Raji (cell line): ENCODE results near the gene GHDC.

Experiments
- POLR2A ChIP-seq: IDR thresholded peaks from 2 replicates; pipeline ENCODE4 v1.6.1; 2011; ENCODE audit warnings: low read depth, low read length, control low read depth; ENCODE audit not compliant: insufficient read depth

The GHDC gene

DNA sequence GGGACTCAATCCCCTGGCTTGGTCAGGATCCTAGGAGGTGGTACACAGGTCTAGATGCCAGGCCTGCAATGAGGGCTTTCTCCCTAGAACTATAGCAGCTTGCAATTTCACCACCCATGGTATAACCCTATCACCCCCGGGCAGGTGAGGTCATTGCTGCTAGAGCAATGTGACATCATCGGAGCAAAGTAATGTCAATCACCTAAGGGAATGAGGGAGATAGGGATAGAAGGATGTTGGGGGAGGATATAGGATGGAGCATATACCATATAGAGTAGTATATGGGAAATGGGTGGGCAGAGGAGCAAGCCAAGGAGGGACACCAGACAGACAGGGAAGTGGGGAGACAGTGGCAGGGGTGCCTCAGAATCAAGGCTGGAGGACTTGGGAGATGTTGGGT lies 16.6 kb downstream of the GHDC start:
- TF ChIP-seq POLR2A: no peak

DNA sequence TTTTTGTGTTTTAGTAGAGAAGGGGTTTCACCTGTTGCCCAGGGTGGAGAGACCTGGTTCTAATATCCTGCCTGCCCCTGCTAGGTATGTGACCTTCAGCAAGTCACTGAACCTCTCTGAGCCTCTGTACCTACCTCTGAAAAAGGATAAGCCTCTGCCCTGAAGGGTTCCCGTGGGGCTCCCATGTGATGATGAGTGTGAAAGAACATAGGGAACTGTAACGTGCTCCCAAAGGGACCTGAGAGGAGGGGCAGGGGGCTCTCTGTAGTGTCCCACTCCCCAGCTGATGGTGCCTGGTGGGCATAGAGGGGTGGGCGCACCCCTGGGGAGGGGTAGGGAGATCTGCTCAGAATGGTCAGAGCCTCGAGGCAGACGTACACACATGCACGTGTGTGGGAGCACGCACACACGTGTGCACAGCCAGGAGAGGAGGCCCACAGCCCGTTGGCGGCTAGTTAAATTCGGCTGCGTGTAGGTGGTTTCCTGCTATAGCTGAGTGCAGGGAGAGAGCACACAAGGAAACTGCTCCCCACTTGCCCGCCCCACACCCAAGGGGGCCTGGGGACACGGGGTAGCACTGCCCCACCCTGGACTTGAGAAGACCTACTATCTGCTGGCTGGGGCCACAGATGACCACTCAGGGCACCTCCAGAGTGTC lies 20.0 kb downstream of the GHDC start:
- no peak for TF ChIP-seq POLR2A

- TF ChIP-seq POLR2A: no peak
Observed at GRCh38 chr17:42171831-42172230, 22.5 kb downstream of the GHDC start.

DNA sequence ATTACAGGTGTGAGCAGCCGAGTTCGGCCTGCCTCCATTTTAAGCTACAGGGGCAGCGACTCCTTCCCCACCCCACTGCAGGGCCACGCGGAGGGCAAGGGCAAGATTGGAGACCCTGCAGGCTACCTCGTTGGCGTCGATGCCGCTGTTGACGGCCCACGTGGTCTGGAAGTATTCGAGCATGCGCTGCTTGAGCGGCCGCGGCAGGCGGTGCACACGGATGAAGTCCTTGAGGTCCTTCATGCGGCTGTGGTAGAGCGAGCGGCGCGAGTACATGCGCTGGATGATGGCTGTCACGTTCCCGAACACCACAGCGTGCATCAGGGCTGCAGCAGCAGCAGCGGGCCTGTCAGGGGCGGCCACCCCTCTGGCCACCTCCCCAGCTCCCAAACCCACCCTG lies 24.9 kb downstream of the GHDC start:
- no peak for TF ChIP-seq POLR2A

GRCh38 chr17:42167807-42168206 lies 26.5 kb downstream of the GHDC start:
- TF ChIP-seq POLR2A: no peak

DNA sequence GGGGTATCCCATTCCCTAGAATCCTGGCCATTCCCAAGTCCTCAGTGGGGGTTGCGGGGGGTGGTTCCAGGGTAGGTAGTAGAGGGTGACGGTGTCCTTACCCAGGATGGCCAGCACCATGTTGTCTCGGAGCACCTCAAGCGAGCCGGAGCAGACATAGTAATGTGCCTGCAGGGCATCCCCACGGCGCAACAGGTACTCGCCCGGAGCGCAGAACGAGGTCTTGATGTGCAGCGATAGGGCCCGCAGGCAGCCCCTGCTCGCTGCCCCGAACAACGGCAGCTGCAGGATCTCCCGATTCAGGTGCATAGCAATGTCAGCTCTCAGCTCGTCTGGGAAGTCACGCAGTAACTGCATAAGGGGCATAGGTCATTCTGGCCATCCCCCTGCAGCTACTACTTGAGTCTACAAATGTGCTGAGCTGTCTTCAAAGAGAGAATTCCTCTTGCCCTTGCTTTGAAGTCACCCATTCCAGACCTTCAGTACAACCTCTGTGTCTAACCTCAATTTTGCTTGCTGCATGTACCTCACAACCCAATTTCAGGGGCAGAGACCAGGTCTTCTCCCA lies 28.0 kb downstream of the GHDC start:
- TF ChIP-seq POLR2A: no peak

- TF ChIP-seq POLR2A: no peak
Observed at GRCh38 chr17:42165751-42166150, 28.5 kb downstream of the GHDC start.

DNA sequence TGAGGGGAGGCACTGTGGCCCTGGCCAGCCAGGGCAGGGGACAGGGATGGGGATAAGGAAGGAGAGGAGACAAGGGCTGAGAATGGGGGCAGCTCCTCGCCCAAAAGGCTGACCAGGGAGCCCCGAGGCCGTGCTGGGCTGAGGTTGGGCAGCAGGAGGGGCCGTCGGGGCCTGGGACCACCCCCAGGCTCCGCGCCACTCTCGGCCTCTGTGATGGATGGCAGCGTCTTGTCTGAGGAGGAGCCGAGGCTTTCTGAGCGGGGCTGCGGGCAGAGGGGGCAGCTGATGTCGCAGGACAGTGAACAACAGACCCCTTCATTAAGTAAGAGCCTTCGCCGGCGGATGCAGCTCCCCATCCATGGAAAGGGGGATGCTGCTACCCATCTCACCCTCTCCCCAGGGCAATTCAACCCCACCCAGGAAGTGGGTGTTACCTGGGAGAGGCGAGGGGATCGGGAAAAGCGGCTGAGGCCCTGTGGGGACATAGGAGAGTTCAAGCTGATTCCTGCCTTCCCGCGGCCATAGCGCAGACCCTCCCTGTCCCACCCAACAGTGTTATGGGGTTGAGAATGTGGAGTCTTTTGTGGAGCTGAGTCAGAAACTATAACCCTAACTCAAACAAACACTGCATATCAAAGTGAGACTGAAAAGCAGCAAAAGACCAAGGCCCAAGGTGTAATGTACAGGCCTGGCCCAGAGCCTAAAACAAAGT lies 30.4 kb downstream of the GHDC start:
- no peak for TF ChIP-seq POLR2A

GRCh38 chr17:42163113-42163512 lies 31.2 kb downstream of the GHDC start:
- no peak for TF ChIP-seq POLR2A

DNA sequence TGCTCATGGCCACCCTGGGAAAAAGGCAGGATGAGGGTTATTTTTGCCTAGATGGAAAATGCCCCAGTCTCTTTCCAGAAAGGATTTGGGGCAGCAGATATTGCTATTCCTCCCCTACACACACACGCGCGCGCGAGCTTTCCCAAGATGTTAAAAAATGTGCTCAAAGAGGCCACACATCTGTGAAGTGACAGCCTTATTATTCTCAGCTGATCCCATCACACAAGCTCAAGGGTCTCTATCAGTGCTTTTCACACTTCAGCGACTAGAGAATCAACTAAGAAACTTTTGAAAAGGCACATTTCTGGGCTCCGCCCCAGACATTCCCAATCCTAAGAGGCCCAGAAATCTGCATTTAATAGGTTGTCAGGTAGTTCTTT lies 33.8 kb downstream of the GHDC start:
- no peak for TF ChIP-seq POLR2A

DNA sequence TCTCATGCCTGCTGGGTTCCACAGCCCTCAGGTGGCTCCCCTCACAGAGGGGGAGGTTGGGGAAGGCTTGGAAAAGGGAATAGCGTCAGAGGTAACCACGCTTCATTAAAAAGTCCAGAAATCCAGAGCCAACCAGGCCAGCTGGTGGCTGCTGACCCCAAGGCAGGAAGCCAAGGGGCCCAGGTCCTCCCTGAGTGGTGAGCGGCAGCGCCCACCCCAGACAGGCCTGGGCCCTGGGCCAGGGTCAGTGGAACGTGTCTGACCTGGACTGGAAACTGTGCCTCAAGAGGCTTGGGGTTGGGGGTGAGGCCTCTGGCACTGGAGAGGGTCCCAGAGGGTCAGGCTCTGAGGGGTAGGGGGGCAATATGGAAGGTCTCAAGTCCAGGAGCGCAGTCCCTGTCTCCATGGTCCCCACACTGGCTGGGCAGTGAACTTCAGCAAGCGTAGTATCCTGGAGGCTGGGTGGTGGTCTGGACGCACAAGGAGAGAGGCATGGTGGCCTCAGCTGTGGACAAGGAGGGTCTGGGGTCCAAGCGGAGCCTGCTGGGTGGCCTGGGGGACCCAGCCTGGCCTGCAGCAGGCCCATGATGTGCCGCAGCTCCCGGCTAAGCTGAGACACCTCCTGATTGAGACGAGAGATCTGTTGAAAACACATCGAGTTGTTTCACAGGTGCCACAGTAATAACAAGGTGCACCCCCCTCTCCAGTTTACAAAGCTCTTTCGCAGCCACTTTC lies 34.3 kb downstream of the GHDC start:
- no peak for TF ChIP-seq POLR2A

DNA sequence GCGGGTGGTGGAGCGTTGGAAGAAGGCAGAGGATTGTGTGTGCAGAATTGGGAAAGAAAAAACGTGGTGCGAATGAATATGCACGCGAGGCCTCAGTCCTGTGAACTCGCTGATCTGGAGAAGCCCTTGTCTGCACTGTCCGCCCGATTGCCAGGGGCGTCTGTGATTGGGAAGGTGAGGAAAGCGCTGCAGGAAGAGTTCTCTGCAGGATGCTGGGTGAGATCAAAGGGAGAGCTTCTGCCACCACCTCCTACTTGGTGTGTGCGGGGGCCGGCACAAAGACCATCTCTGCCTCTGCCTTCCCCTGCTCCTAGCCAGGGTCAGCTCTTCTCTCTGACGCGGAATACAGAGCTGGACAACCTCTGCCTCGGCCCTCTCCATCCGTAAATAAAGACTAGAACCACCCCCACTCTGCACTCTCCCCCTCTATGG lies 38.7 kb downstream of the GHDC start:
- TF ChIP-seq POLR2A: no peak

DNA sequence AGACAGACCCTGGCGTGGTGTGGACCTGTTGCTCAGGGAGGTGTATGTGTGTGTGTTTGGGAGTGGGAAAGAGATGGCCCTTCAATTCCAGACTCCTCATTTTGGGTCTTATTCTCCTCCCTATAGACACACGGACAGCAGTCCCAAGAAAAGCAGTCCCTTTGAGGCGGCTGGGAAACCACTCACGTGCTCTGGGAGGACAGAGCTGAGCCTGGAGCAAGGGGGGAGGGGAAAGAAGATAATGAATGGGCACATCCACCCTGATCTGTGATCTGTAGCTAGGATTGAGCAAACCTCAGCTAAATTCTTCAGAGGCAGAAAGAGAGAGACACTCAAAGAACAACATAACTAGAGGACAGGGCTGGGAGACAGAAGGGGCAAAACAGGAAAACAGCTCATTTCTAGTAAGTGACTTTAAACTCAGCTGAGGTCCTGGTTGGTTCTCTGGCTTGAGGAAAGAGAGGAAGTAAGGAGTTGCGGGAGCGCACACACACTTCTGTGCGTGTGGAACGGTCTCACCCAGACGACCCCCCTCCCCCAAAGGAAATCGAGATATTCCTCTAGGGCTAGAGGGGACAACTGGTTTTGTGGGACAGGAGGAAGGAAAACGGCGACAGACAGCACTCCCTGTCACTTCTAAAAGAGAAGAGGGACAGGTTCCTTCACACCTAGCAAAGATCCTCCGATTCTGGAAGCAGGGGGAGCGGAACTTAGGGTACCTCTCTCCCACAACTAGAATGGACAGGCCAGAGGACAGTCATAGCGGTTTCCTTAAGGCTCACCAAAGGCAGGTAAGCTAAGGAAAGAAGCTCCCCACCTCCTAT lies 40.2 kb downstream of the GHDC start:
- no peak for TF ChIP-seq POLR2A

DNA sequence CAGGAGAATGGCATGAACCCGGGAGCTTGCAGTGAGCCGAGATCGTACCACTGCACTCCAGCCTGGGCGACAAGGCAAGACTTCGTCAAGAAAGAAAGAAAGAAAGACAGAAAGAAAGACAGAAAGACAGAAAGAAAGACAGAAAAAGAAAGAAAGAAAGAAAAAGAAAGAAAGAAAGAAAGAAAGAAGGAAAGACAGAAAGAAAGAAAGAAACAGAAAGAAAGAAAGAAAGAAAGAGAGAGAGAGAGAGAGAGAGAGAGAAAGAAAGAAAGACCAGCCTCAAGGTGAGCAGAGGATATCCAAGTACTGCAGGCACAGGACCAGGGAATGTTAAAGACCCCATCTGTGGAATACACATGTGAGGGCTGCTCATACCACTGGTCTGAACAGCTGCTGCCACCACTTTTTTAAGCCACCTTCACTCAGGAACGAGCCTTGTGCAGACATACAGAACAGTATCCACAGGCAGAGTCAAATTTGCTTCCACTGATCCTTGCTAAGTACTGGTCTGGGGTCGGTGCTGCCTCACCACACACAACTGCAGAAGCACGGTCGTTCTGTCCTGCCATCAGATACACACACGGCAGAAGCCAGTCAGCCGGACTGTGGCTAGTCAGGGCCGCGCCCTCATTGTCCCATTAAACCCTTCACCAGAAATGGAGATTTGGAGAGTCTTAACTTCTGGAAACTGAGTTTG lies 47.2 kb downstream of the GHDC start:
- no peak for TF ChIP-seq POLR2A

DNA sequence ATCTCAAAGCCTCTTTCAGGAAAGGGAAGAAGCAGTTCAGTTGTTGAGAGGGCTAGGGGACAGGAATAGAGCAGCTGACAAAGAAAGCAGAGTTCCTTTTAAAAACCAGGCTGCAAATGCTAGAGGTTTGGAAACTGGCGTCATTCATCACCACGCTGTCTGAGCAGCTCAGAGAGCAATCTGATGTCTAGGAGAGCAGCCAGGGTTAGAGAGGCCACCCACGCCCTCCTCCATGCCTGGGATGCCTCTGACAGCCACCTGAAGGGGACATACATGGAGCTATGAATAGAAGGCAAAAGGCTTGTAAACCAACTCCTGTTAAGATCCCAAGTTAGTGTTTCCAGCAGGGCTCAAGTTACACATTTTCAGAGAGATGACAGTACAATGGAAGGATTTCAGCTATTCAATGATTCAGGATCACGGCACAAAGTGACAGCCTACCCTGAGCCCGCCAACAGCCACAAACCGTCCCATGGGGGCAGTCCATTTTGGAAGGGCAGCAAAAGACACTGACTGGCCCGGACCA lies 51.9 kb downstream of the GHDC start:
- TF ChIP-seq POLR2A: no peak

DNA sequence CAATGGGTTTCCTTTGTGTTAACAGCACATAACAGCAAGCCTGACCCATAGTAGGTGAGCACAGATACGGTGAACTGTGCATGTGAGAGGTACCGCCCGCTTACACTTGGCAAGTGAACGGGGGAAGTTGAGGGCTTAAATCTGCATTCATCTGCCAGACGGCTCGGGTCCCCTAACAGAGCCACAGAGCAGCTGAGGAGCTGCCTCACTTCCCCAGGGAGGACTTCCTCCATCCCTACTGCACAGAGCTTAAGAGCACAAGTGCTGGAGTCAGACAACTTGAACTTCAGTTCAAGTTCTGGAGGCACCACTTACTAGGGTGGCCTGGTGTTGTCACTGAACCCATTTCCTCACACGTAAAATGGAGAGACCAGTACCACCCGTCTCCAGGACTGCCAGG lies 52.9 kb downstream of the GHDC start:
- TF ChIP-seq POLR2A: no peak
